Measurements from ENCODE around the gene BTBD16.

The BTBD16 gene

DNA sequence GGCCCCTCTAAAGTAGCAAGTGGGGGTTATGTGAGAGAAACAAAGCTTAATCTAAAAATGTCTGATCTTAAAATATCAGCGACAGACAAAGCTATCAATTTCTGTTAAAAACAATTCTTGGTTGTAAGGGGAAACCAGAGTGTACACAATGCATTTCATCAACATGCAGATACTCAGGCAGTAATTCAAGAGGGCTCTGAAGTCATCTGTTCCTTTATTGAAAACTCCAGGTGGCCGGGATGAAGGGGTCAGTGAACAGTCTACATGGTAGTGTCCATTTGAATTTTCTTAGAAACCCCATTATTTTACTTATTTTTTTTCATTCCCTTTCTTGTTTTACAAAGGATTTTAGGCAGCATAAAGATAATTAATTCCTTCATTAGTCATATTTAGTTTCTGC, 36.7 kb upstream of the BTBD16 start:
- Histone ChIP-seq H3K27ac (no peak overlapping the region), H4K20me1 (no peaks in the 10 kb centered on the region), H3K9me3 (no peaks in the 10 kb centered on the region), H3K27me3 (no peaks in the 10 kb centered on the region), H3K4me2 (no peak overlapping the region), H3K36me3 (peaks cover 93% of the 10 kb centered on the region), H3K9ac (no peak overlapping the region), H3K4me3 (no peak overlapping the region), H3K4me1 (peaks cover 27% of the 10 kb centered on the region)
- no peak for TF ChIP-seq Cebpa-rat (IDR thresholded peaks at IDR 0.05)

DNA sequence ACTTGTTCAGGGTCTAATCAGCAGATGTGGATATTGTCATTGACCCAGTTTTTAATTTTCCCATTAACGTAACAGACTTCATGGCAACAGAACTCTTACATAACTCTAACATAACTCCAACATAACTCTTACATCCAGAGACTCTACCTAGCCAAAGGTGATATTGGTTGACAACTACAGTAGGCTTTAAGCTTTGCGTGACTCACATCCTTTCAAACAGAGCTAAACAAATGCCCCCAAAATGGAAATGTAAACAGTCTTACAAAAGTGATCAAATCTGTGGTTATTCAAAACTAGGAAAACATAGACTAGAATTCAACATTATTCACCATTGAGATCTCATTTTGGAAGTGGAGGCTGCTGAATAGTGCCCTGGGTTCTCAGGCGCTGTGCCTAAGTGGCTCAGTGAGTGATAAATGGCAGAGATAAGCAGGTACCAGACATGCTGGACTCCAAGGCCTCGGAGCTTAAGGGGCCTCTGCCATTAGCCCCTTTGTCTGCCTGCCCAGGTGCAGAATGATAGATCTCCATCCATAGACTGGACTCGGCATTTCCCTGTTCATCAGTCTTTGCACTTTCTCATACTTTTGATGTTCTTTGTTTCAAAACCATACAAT, 34.3 kb upstream of the BTBD16 start:
- no peaks in the 10 kb centered on the region for H3K9me3 ChIP-seq
- H3K9ac ChIP-seq: no peak overlapping the region
- H4K20me1 ChIP-seq: no peaks in the 10 kb centered on the region
- H3K36me3 ChIP-seq: peaks cover 93% of the 10 kb centered on the region
- H3K27me3 ChIP-seq: no peaks in the 10 kb centered on the region
- peaks cover 24% of the 10 kb centered on the region for H3K4me1 ChIP-seq
- H3K4me2 ChIP-seq: no peak overlapping the region
- H3K27ac ChIP-seq: no peak overlapping the region
- no peak for TF ChIP-seq Cebpa-rat (IDR thresholded peaks at IDR 0.05)
- no peak overlapping the region for H3K4me3 ChIP-seq

DNA sequence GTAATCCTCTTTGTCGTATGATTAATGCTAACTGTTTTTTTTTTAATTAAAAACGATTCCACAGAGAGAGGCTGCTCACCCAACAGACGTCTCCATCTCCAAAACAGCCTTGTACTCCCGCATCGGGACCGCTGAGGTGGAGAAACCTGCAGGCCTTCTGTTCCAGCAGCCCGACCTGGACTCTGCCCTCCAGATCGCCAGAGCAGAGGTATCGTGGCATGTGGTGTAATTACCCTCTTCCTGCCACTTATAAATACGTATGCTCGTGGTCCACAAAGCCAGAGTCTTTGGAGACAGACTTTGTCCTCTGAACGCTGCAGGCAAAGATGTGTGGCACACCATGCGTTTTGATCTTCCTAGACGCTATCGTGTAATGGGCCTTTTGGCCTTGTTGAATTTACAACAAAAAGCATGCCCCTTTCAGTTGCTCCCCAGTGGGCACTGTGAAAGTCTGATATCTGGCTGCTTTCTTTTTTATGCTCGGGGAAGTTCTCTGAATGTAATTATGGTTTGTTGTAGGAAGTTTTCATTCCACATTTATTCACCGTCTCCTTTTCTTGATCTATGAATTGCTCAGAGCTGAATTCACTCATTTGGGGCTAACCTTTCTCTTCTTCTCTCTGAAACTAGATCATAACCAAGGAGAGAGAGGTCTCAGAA, 33.6 kb upstream of the BTBD16 start:
- Histone ChIP-seq H3K4me2 (no peak overlapping the region), H3K27me3 (no peaks in the 10 kb centered on the region), H4K20me1 (no peaks in the 10 kb centered on the region), H3K9ac (no peak overlapping the region), H3K4me3 (no peak overlapping the region), H3K36me3 (peaks cover 93% of the 10 kb centered on the region), H3K27ac (no peak overlapping the region), H3K9me3 (no peaks in the 10 kb centered on the region), H3K4me1 (peaks cover 17% of the 10 kb centered on the region)
- no peak for TF ChIP-seq Cebpa-rat (IDR thresholded peaks at IDR 0.05)

DNA sequence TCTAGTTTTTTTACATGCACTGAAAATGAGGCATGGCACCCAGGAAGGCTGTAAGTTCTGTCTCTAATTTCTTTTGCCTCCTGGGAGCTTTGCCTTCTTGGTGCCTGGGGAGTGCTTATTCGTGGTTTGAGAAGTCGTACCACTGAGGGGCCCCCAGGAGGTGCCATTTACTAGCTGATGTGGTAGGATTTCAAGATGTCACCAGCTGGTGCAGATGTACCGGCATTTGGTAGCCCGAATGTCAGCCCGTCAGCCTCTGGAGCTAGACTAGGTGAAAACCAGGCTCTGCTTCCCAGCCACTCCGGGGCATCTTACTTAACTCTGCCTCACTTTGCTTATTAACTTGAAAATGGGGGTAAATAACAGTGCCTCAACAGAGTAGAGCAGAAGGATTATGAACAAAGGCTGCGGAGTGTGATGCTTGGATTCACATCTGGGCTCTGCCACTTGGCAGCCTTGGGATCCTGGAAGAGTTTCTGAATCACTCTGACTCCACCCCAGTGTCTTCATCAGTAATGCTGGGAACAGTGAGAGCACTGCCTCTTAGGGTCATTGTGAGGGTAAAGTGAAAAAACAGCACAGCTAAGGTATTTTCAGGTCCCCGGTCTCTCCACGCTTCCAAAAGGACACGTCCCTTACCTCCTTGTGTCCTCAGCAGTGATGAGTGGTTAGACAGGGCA, 31.4 kb upstream of the BTBD16 start:
- H3K9me3 ChIP-seq: no peaks in the 10 kb centered on the region
- no peak overlapping the region for H3K4me3 ChIP-seq
- H4K20me1 ChIP-seq: no peaks in the 10 kb centered on the region
- no peak overlapping the region for H3K27ac ChIP-seq
- peaks cover 94% of the 10 kb centered on the region for H3K36me3 ChIP-seq
- no peak for TF ChIP-seq Cebpa-rat (IDR thresholded peaks at IDR 0.05)
- H3K27me3 ChIP-seq: no peaks in the 10 kb centered on the region
- H3K9ac ChIP-seq: no peak overlapping the region
- H3K4me1 ChIP-seq: peaks cover 8% of the 10 kb centered on the region; the same call in 1 of the 2 replicates
- no peak overlapping the region for H3K4me2 ChIP-seq

DNA sequence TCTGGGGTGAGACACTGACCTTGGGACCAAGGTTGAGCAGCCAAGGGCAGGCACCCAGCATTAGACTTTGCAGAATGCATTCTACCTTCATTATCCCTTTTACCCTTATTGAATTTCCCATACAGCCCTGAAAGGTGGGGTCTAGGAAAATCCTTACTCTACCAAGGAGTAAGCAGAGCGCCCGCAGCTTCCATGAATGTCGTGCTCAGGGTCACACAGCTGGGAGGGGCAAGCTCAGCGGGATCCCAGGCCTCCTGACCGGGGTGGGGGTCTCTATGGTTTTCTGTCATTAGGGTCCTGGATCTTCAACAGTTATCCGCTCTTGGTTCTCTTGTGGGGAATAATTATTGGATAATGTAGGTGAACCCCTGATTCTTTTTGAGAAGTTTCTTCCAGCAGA, 30.7 kb upstream of the BTBD16 start:
- Histone ChIP-seq H3K27ac (no peak overlapping the region), H3K36me3 (peaks cover 98% of the 10 kb centered on the region), H3K4me2 (no peak overlapping the region)

DNA sequence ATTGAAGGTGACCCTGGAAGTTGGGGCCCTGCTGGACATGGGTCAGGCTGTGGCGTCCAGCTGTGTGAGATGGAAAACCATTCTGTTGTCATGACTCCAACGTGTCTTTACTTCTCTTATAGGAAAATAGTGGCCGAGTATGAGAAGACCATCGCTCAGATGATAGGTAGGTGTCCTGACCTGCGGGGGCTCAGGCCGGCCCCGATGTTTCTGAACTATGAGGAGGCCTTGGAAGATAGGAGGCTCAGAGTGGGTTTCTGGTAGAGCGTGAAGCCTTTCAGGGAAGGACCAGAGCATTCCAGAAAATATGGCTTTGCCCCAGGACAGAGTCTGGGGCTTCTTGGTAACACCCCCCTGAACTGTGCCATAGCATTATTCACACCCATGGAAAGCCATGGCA, 29.3 kb upstream of the BTBD16 start:
- H3K36me3 ChIP-seq: peaks cover 98% of the 10 kb centered on the region
- TF ChIP-seq Cebpa-rat (IDR thresholded peaks at IDR 0.05): no peak
- H4K20me1 ChIP-seq: no peaks in the 10 kb centered on the region
- H3K4me2 ChIP-seq: no peak overlapping the region
- H3K4me3 ChIP-seq: no peak overlapping the region
- no peak overlapping the region for H3K9ac ChIP-seq
- no peak overlapping the region for H3K27ac ChIP-seq
- H3K9me3 ChIP-seq: no peaks in the 10 kb centered on the region
- H3K27me3 ChIP-seq: no peaks in the 10 kb centered on the region
- peaks cover 13% of the 10 kb centered on the region; the same call in 1 of the 2 replicates for H3K4me1 ChIP-seq

More for the DNA sequence above, 30.7 kb upstream of the BTBD16 start:
- no peak for TF ChIP-seq Cebpa-rat (IDR thresholded peaks at IDR 0.05)
- no peaks in the 10 kb centered on the region for H4K20me1 ChIP-seq
- no peaks in the 10 kb centered on the region for H3K9me3 ChIP-seq
- no peaks in the 10 kb centered on the region for H3K27me3 ChIP-seq
- peaks cover 13% of the 10 kb centered on the region; the same call in 1 of the 2 replicates for H3K4me1 ChIP-seq
- H3K9ac ChIP-seq: no peak overlapping the region
- no peak overlapping the region for H3K4me3 ChIP-seq

DNA sequence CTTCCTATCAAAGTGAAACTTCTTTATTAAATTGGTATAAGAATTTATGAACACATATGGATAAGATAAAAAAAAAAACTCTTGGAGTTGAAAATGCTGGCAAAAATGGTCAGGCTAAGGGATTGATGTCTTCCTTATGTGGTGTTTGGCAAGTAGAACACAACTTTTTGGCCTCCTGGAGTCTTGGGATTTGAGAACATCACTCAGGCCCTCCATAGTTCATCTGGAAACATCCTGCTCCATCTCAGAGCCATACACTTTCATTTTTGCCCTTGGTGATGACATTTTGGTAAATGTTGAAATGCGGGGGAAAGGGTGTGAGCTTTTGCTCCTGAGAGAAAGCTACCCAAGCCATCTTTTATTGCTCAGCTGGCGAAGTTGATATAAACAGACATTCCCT, 27.5 kb upstream of the BTBD16 start:
- Histone ChIP-seq H3K4me3 (no peak overlapping the region), H3K4me1 (peaks cover 13% of the 10 kb centered on the region; the same call in 1 of the 2 replicates), H3K27ac (no peak overlapping the region), H3K9ac (no peak overlapping the region), H3K36me3 (peaks cover 91% of the 10 kb centered on the region), H3K9me3 (no peaks in the 10 kb centered on the region), H3K27me3 (no peaks in the 10 kb centered on the region), H3K4me2 (no peak overlapping the region), H4K20me1 (no peaks in the 10 kb centered on the region)
- TF ChIP-seq Cebpa-rat (IDR thresholded peaks at IDR 0.05): no peak

DNA sequence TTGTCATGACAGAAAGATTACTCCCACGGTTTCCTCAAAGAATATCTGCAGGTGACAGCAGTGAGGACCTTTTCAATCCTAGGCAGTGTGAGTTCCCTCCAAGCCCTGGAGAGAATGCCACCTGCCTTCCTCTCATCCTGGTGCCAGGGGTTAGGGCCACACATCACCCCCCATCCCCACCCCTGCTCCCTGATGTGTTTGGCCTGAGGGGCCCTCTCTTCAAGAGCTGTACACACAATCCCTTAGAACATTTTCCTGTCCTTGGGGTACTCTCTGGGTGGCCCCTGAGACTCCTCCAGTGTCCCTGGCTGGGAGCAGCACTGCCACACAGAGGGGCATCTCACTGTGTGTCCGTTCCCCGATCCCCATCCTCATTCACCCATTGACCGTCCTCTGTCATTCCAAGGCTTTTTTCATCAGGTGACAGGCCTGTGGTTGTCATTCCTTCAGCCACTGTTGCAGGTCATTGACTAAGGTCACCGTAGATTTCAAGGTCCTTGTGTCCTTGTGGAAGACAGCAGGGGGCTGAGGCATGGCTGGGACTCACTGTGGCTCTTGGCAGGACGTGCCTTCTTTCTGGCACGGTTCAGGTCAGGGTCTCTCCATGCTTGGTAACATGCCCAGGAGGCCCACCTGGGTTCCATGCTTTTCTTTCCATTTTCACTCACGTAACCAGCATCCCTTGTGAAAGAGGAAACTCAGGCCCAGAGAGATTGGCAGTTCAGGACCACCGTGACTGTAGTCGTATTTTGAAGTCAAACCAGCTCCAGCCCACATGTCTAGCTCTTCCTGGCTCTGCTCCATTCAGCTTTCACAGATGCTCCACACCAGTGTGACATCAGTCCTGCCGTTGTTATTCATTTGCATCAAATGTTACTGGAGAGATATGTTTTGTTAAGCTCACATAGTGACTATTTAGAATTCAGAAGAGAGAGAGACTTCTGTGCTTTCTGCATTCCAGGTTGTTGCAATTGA, 26.8 kb upstream of the BTBD16 start:
- Histone ChIP-seq H3K36me3 (peaks cover 91% of the 10 kb centered on the region), H3K9me3 (no peaks in the 10 kb centered on the region), H3K9ac (no peak overlapping the region), H4K20me1 (no peaks in the 10 kb centered on the region), H3K4me1 (peaks cover 13% of the 10 kb centered on the region; the same call in 1 of the 2 replicates), H3K4me2 (no peak overlapping the region), H3K27ac (no peak overlapping the region), H3K4me3 (no peak overlapping the region), H3K27me3 (no peaks in the 10 kb centered on the region)
- no peak for TF ChIP-seq Cebpa-rat (IDR thresholded peaks at IDR 0.05)

DNA sequence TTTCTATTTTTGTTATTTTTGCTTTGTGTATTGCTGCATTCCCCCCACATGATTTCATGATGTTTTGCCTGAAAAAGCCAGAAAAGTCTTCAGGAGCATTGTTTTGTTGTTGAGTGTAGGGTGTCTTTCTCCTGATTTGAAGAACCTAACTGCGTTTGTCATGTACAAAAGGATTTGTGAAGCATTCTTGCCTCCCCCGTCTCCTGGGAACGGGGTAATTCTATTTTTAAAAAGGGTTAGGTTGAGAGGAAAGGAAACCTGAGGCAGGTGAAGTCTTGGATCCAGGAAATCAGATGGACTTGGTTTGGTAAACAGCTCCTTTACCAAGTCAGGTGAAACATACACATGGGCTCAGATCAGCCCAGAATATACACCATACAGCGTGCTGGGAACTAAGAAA, 26.0 kb upstream of the BTBD16 start:
- H3K4me1 ChIP-seq: peaks cover 13% of the 10 kb centered on the region; the same call in 1 of the 2 replicates
- H4K20me1 ChIP-seq: no peaks in the 10 kb centered on the region
- no peak overlapping the region for H3K9ac ChIP-seq
- H3K27ac ChIP-seq: no peak overlapping the region
- H3K9me3 ChIP-seq: no peaks in the 10 kb centered on the region
- no peak overlapping the region for H3K4me3 ChIP-seq
- no peaks in the 10 kb centered on the region for H3K27me3 ChIP-seq
- peaks cover 91% of the 10 kb centered on the region for H3K36me3 ChIP-seq
- TF ChIP-seq Cebpa-rat (IDR thresholded peaks at IDR 0.05): no peak
- H3K4me2 ChIP-seq: no peak overlapping the region
